RWPE2 (cell line): ENCODE measurements around the gene ZC2HC1C.

Source experiments
- ATAC-seq: fragments of 200-7000 bp; cut with Tn5 transposase; 3 replicates; pipeline ENCODE4 v1.9.1; 2021; ENCODE audit warnings: low read depth
- DNase-seq: peaks from one replicate; pipeline ENCODE4 v3.0.0-alpha.2; 2020; ENCODE audit warnings: low spot score
- H3K27ac ChIP-seq: fragments of 450-650 bp; 2 replicates; pipeline ENCODE4 v1.5.1; 2017; ENCODE audit warnings: mild to moderate bottlenecking; ENCODE audit not compliant: poor library complexity, severe bottlenecking
- H3K27me3 ChIP-seq: fragments of 250-450 bp; sonication (Bioruptor Pico); 2 replicates; pipeline ENCODE4 v1.5.1; 2021; ENCODE audit warnings: mild to moderate bottlenecking, moderate library complexity; ENCODE audit not compliant: insufficient read depth, poor library complexity, severe bottlenecking
- H3K36me3 ChIP-seq: fragments of 250-450 bp; sonication (Bioruptor Pico); 2 replicates; pipeline ENCODE4 v1.5.1; 2020; ENCODE audit warnings: low read depth, mild to moderate bottlenecking, moderate library complexity
- H3K4me1 ChIP-seq: fragments of 250-450 bp; sonication (Bioruptor Pico); 2 replicates; pipeline ENCODE4 v1.5.1; 2021; ENCODE audit warnings: mild to moderate bottlenecking, moderate library complexity; ENCODE audit not compliant: insufficient read depth, poor library complexity, severe bottlenecking
- H3K4me3 ChIP-seq: fragments of 250-450 bp; sonication (Bioruptor Pico); 2 replicates; pipeline ENCODE4 v1.5.1; 2021; ENCODE audit warnings: mild to moderate bottlenecking, moderate library complexity; ENCODE audit not compliant: severe bottlenecking
- H3K9me3 ChIP-seq: fragments of 250-450 bp; sonication (Bioruptor Pico); 2 replicates; pipeline ENCODE4 v1.5.1; 2021; ENCODE audit warnings: mild to moderate bottlenecking, moderate library complexity; ENCODE audit not compliant: severe bottlenecking
- TF ChIP-seq, protein P1 (sequence below): fragments of 450-650 bp; IDR thresholded peaks from one replicate; pipeline ENCODE4 v1.5.1; 2017; ENCODE audit warnings: mild to moderate bottlenecking, moderate library complexity; ENCODE audit not compliant: poor library complexity, severe bottlenecking

Gene ZC2HC1C

DNA sequence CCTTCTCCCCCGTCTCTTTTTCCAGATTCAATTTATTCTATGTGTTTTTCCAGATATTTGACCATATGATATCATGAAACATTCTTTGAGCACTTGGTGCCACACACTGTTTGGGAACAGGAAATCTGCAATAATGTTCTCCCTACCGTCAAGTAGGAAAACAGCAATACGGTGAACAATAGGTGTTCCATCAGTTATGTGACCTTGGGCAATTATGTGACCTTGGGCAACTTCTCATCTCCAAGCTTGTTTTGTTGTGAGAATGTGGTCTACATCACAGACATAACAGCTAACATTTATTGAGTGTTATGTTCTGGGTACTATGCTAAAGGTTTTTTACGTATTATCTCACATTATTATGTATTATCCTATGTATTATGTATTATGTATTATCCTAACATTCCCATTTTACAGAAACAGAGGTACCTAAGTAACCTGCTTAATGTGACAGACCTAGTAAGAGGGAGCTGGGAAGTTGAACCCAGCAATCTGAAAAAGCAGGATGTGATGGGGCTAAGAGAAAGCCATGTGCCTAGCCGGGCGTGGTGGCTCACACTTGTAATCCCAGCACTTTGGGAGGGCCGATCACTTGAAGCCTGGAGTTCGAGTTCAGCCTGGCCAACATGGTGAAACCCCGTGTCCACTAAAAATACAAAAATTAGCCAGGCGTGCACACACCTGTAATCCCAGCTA is 58.6 kb downstream of the ZC2HC1C start:
- TF ChIP-seq, protein P1, sequence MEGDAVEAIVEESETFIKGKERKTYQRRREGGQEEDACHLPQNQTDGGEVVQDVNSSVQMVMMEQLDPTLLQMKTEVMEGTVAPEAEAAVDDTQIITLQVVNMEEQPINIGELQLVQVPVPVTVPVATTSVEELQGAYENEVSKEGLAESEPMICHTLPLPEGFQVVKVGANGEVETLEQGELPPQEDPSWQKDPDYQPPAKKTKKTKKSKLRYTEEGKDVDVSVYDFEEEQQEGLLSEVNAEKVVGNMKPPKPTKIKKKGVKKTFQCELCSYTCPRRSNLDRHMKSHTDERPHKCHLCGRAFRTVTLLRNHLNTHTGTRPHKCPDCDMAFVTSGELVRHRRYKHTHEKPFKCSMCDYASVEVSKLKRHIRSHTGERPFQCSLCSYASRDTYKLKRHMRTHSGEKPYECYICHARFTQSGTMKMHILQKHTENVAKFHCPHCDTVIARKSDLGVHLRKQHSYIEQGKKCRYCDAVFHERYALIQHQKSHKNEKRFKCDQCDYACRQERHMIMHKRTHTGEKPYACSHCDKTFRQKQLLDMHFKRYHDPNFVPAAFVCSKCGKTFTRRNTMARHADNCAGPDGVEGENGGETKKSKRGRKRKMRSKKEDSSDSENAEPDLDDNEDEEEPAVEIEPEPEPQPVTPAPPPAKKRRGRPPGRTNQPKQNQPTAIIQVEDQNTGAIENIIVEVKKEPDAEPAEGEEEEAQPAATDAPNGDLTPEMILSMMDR, result no peak

DNA sequence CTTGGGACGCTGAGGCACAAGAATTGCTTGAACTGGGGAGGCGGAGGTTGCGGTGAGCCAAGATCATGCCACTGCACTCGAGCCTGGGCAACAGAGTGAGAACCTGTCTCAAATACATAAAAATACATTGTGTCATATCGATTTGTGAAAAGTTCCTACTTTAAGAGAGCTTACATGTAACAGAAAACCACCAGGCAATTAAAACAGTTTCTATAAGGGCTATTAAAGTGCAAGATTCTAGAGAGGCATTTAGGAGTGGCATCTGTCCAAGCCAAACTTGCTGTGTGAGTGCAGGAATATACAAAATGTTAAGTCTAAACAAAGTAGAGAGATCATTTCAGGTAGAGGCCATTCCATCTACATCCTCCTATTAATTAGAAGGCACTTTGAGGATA is 59.2 kb downstream of the ZC2HC1C start:
- ATAC-seq (no peak), DNase-seq (no peak)
- Histone ChIP-seq H3K27me3 (no peaks in the 10 kb centered on the region), H3K4me3 (no peak overlapping the region), H3K27ac (peak overlapping the region; percentile 73), H3K9me3 (no peaks in the 10 kb centered on the region), H3K4me1 (peaks cover 33% of the 10 kb centered on the region), H3K36me3 (peaks cover 35% of the 10 kb centered on the region)
- TF ChIP-seq, protein P1, result no peak

More for the DNA sequence above, 58.6 kb downstream of the ZC2HC1C start:
- no peaks in the 10 kb centered on the region for H3K27me3 ChIP-seq
- ATAC-seq (no peak), DNase-seq (no peak)
- peak overlapping the region; percentile 61 for H3K4me3 ChIP-seq
- H3K27ac ChIP-seq, result peak overlapping the region; percentile 73
- peaks cover 33% of the 10 kb centered on the region for H3K36me3 ChIP-seq
- H3K4me1 ChIP-seq, result peaks cover 34% of the 10 kb centered on the region
- H3K9me3 ChIP-seq, result no peaks in the 10 kb centered on the region
